Esophagus mucosa (tissue), 1 donor: Measurements from ENCODE around the gene NAPEPLD. TPM values are rescaled to one million over a fixed set of nuclear protein-coding genes. Genes with fewer than 3 reads are reported as not detected.
"Not testable (repeated sequence)": the region's sequence is repeated elsewhere in the genome, so short reads cannot be mapped to it uniquely, and the experiment has no call there.

Source experiments
- ATAC-seq: fragments of 200-7000 bp; cut with Tn5 transposase; one replicate; pipeline ENCODE4 v1.9.1; 2020
- total RNA-seq: library from RNA; stranded (reverse); gene quantifications from one replicate; pipeline ENCODE4 v1.2.4, GENCODE V29; 2023
- donor health status: DM: yes; HTN: yes; CAD: no.

NAPEPLD gene
- total RNA-seq, 1 donor from 2014 or later, result 3.3 TPM

- ATAC-seq, result no peak
These were observed 42.7 kb downstream of the NAPEPLD start for GRCh38 chr7:103106005-103106702.

- no peak for ATAC-seq
These were observed 47.4 kb downstream of the NAPEPLD start for GRCh38 chr7:103101543-103101942.

GRCh38 chr7:103100348-103100747 lies 48.6 kb downstream of the NAPEPLD start:
- no peak for ATAC-seq

DNA sequence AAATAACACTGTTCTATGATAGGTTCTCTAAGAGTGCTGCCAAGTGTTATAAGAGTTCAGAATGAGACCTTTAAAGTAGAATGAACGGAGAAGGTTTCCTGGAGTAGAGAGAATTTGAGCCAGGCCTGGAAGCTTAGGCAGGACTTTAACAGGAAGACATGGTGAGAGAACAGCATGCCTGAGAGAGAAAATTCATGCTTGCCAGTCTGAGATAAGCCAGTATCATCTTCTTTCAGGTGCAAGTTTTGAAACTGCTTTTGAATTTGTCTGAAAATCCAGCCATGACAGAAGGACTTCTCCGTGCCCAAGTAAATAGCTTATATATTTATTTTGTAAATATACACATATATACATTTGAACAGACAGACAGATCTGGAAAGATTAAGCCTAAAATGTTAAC lies 51.9 kb downstream of the NAPEPLD start:
- ATAC-seq, result no peak

- ATAC-seq, result not testable (repeated sequence)
These were observed 53.3 kb downstream of the NAPEPLD start for GRCh38 chr7:103095558-103095957.

GRCh38 chr7:103094102-103094501 lies 54.8 kb downstream of the NAPEPLD start:
- ATAC-seq, result no peak

- ATAC-seq, result peak; percentile 23
These were observed 55.5 kb downstream of the NAPEPLD start for GRCh38 chr7:103093429-103093828.

DNA sequence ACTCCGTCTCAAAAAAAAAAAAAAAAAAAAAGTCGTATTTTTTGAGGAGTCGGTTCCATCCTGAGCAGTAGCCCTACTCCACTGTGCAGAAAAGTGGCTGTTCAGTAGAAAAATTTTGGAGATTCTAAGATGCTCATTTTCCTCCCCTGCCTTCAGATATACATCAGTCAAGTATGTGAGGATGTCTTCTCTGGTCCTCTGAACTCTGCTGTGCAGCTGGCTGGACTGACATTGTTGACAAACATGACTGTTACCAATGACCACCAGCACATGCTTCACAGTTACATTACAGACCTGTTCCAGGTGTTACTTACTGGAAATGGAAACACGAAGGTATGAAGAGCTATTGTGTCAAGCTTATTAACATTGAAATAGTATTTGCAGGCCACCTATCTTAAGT lies 56.6 kb downstream of the NAPEPLD start:
- ATAC-seq, result not testable (repeated sequence)

- ATAC-seq, result no peak
These were observed 65.7 kb downstream of the NAPEPLD start for GRCh38 chr7:103083210-103083609.

GRCh38 chr7:103082497-103082896 lies 66.4 kb downstream of the NAPEPLD start:
- ATAC-seq, result no peak

- ATAC-seq, result no peak
These were observed 68.0 kb downstream of the NAPEPLD start for GRCh38 chr7:103080923-103081322.

DNA sequence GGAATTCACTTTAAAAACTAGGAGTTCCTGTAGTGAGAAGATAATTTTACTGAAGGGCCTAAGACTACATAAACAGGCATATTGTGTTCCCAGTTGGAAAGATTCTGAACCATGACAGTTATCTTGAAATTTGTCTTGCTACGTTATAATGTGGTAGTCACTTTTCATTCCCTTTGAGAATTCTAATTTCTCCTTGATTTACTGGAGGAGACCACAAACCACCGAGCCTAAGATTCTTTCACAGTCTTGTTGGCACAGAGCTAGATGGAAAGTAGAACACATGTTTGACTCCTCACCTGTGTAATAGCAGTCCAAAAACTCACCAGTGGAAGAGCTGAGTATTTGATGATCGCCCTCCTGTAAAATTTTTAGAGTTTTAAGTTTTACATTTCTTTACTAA lies 69.1 kb downstream of the NAPEPLD start:
- no peak for ATAC-seq

- not testable (repeated sequence) for ATAC-seq
These were observed 70.7 kb downstream of the NAPEPLD start for GRCh38 chr7:103078226-103078625.

GRCh38 chr7:103077318-103077717 lies 71.6 kb downstream of the NAPEPLD start:
- no peak for ATAC-seq

DNA sequence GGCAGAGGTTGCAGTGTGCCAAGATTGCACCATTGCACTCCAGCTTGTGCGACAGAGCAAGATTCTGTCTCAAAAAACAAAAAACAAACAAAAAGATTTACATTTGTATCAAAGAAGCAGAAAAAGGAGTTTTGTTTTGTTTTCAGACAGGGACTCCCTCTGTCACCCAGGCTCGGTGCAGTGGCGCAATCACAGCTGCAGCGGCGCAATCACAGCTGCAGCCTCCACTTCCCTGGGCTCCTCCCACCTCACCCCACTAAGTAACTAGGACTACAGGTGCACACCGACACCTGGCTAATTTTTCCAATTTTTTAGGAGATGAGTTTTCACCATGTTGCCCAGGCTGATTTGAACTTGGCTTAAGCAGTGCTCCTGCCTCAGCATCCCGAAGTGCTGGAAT lies 72.1 kb downstream of the NAPEPLD start:
- ATAC-seq, result no peak

- peak; percentile 53 for ATAC-seq
These were observed 73.5 kb downstream of the NAPEPLD start for GRCh38 chr7:103075337-103075918.

GRCh38 chr7:103074519-103075336 lies 74.2 kb downstream of the NAPEPLD start, which contains the start of the genes ARMC10 and FBXL13:
Gene ARMC10, plus strand, starts transcription at chr7:103075140. Its CDS starts 133 bp downstream, at chr7:103075273.
Gene FBXL13, minus strand, starts transcription at chr7:103074796.
- ATAC-seq, result peak; percentile 96

- ATAC-seq, result peak; percentile 1
These were observed 74.8 kb downstream of the NAPEPLD start for GRCh38 chr7:103073989-103074518.

- no peak for ATAC-seq
These were observed 77.9 kb downstream of the NAPEPLD start for GRCh38 chr7:103071000-103071399.

GRCh38 chr7:103068414-103069403 lies 80.2 kb downstream of the NAPEPLD start:
- no peak for ATAC-seq

DNA sequence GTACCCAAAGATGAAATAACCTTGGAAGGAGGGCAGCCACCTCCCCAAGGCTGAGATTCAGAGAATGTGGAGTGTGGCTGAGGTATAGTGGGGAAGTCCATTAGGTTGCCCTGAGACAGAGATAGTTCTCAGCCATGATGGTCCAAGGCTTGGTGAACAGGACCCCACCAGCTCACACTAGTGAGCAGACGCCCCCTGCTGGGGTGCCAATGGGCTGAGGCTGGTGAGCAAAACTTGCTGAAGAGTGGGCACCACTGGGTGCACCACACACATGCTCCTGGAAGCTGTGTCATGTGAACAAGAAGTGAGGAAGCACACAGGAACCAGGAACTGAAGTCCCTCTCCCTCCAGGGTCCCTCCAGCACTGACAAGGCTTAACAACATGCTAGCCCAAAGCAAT lies 83.2 kb downstream of the NAPEPLD start:
- ATAC-seq, result no peak

DNA sequence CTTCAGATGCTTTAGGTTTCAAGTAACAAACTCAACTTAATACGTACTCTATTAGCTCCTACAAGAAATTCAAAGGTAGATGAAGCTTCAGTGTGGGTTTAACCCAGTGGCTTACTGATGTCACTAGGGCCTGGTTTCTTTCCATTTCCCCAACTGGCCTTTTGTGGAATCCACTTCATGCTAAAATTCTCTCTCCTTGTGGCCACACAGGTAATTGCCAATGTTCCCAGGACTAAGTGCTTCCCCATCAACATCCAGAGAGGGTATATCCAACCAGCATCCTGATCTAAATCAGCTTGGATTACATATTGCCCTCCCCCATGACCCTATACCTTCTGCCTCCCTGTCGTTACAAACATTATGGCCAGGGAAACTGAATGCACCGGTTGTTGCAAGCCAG lies 85.0 kb downstream of the NAPEPLD start:
- no peak for ATAC-seq
